NCI-H1694 treated with DMSO at 0.1 percent for 48 hours (cell line): ENCODE measurements around the gene NBAS.

ENCODE experiments used
- DNase-seq: peaks from one replicate; lab custom pipeline; 2025; lab: John Stamatoyannopoulos, UW

Gene NBAS

DNA sequence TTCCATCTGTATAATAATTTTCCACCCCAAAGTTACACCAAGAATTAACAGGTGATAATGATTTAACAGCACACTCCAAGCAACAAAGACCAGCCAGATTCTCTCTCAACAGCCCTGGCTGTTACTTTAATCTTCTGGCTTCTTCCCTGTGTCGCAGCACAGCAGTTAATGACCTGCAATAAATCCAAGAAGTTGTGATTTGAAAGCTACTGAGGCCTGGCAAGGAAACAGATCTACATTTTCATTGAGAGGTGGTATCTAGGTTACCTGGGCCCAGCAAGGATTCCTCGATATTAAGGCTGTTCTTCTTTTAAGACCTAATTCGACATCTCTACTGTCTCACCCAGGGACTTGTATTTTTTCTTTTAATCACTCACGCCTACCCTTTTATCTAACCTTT is 433.8 kb downstream of the NBAS start:
- no peak for DNase-seq

DNA sequence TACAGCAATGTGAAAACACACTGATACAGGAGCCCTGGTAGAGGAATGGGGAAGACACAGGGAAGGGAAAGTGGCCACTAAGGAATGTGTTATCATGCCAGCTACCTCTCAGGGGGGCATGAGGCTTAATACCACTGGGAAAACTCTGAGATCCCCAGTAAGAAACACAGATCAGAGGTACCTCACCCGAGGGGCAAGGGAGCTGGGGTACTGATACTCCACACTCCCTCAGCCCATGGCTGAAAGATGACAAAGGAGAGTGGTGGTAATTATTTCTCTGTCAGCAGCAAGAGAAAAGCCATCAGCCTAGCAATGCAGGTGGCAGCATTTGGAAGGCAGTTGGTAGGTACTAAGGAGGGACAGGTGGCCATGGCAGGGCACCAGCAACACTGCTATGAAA is 434.8 kb downstream of the NBAS start:
- no peak for DNase-seq

DNA sequence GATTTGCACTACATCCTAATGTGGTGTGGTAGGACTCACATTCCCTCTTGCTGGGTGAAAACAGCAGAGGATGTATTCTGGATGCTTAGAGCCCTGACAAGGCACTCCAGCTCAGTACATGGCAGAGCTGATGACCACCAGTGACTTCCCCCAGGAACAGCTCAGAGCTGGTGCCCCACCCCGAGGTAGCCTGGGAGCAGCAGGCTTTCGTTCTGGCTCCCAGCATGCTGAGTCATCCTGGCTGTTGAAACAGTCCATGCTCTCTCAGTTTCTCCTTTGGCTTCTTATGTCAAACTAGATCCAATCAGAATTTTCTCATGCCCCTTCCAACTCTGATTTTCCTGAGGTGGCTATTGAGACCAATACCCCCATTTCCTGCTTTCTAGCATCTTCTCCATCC is 438.2 kb downstream of the NBAS start:
- DNase-seq, result no peak

DNA sequence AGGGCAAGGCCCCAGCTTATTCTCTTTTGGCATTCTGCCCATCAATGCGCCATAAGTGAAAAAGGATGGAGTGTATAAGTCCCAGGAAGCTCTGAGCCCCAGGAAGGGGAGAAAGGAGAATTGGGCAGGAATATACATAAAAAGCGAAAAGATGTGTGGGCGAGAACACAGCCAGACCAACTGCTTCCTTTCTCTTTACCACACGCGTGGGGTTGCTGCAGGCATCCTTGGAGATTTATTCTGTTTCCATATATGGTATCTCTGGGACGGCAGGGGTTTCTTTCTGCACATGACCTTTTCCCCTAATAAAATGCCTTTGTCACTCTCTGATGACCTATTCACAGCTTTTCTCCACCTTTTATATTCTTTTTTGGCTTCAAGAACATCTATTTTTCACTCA is 440.5 kb downstream of the NBAS start:
- no peak for DNase-seq

DNA sequence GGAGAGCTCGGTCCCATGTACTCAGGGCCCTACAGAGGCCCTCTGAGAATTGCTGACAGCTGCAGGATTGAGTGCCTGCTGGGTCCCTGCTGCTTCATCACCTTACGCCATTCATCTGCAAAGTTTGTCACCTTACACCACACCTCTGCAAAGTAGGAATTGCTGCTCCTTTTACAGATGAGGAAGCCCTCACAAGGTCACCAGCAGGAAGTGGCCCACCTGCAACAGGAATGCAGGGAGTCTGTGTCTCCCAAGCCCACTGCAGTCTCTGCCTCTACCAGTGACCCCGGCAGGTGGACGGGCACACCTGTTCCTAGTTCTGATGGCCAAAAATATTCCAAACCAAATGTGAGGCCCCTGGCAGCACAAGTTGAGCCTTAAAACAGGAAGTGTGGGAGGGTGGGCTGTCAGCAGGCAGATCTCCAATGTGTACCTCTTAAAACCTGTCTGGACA is 441.4 kb downstream of the NBAS start:
- no peak for DNase-seq

DNA sequence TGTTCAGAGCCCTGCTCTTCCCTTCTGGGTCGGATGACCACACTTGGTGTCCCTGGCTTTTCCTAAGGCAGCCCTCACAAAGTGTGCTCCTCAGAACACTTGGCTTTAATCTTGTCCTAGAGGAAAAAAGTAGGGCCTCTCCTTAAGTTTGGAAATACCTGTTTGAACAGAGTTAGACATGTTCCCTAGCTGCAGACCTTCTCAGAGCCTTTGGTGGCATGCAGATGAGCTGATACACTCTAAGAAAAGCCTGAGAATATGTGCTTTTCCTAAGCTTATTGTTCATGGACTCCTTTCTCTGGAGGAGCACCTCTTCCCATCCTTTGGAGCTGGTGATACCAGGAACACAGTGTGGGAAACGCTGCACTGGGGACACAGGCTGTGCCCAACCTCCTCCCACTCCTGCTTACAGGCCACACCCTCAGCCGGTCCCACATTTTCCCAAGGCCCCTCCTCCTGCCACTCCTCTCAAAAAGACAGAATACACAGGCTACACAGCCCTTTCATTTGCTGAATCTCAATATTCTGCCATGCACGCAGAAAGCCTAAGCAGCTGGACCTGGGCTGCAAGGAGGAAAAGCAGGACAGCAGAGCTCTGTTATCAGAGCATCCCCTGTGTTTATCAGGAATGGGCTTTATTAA is 443.6 kb downstream of the NBAS start:
- no peak for DNase-seq
